ENCODE data around the gene CDCA4.
"Not testable (repeated sequence)": the region's sequence is repeated elsewhere in the genome, so short reads cannot be mapped to it uniquely, and the experiment has no call there.

Gene CDCA4

DNA sequence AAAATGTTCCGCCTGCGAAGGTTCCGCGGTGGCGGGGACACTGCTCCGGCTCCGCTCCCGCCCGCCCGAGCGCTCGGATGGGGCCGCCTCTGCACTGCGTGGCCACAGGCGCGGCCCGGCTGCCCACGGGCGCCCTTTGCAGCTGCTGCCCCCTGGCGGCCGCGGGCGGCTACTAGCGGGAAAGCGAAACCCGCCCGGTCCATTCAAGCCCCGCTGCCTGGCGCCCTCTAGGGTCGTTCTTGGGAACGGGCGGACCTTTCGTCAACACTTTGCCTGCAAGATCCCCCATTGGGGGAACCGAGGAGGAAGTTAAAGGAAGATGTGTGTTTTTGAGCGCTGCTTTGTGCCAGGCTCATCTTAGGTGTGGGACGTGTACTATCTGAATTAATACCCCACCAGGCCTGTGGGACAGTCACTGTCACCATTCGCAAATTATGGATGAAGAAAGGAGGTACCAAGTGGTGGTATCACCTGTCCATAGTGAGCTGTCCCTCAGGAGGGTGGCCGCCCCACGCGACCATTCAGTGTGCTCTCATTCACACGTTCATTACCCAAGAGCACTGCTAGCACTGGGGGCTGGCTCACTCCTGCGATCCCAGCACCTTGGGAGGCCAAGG lies 24.9 kb upstream of the CDCA4 start:
- TF ChIP-seq, protein P1, sequence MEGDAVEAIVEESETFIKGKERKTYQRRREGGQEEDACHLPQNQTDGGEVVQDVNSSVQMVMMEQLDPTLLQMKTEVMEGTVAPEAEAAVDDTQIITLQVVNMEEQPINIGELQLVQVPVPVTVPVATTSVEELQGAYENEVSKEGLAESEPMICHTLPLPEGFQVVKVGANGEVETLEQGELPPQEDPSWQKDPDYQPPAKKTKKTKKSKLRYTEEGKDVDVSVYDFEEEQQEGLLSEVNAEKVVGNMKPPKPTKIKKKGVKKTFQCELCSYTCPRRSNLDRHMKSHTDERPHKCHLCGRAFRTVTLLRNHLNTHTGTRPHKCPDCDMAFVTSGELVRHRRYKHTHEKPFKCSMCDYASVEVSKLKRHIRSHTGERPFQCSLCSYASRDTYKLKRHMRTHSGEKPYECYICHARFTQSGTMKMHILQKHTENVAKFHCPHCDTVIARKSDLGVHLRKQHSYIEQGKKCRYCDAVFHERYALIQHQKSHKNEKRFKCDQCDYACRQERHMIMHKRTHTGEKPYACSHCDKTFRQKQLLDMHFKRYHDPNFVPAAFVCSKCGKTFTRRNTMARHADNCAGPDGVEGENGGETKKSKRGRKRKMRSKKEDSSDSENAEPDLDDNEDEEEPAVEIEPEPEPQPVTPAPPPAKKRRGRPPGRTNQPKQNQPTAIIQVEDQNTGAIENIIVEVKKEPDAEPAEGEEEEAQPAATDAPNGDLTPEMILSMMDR (IDR thresholded peaks at IDR 0.05; ENCODE audit: extremely low read depth, insufficient read depth, missing control alignments), result peak; percentile 100
- DNase-seq (ENCODE audit: low spot score), result peak; percentile 96
- in situ Hi-C loops (cut with MboI; ENCODE audit: low pct_unique_long_range_greater_than_20kb, low sequenced_read_pairs, unreplicated experiment), result loop anchor here (25.0 kb wide), 1 partner anchor 284 kb away; the partner anchor contains the start of gene SIVA1

DNA sequence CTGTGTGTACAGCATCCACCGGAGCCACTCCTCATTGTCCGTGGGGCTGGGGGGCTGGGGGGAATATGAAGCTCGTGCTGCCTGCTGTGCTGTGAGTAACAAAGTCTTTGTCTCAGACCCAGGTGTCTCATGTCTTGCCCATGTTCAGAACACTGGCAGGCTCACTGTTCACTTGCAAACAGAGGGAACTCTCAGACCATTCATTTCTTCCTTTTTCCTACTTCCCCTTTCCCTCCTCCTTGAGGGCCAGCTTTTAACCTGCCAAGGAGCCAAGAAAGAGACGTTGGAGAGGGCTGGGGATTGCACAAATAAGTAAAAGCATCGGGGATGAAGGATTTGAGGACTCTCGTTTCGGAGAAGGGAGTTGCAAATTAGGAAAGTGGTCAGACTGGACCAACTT lies 22.8 kb upstream of the CDCA4 start:
- DNase-seq (ENCODE audit: low spot score), result no peak
- TF ChIP-seq, protein P1 (IDR thresholded peaks at IDR 0.05; ENCODE audit: extremely low read depth, insufficient read depth, missing control alignments), result no peak
- in situ Hi-C loops (cut with MboI; ENCODE audit: low pct_unique_long_range_greater_than_20kb, low sequenced_read_pairs, unreplicated experiment), result loop anchor here (5.0 to 25.0 kb wide), 2 partner anchors 61 to 281 kb away; partner anchors contain the start of gene SIVA1

DNA sequence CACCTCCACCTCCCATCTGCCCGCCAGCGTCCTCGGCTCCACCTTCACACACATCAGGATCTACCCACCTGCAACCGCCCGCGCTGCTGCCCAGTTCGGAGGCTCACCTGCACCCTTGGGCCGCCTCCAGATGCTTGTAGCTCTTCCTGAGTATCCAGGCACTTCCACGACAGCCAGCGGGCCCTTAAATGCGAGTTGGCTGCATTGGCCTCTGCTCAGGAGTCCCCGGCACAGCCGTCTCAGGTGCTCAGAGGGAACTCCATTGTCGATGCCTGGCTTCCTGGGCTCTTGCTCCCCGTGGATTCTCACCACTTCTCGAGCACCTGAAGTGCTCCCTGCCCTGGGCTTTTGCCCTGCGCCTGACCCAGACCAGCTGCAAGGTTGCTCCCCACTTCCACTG lies 21.9 kb upstream of the CDCA4 start:
- in situ Hi-C loops (cut with MboI; ENCODE audit: low pct_unique_long_range_greater_than_20kb, low sequenced_read_pairs, unreplicated experiment), result loop anchor here (5.0 to 25.0 kb wide), 2 partner anchors 61 to 281 kb away; partner anchors contain the start of gene SIVA1
- DNase-seq (ENCODE audit: low spot score), result no peak
- TF ChIP-seq, protein P1 (IDR thresholded peaks at IDR 0.05; ENCODE audit: extremely low read depth, insufficient read depth, missing control alignments), result no peak

DNA sequence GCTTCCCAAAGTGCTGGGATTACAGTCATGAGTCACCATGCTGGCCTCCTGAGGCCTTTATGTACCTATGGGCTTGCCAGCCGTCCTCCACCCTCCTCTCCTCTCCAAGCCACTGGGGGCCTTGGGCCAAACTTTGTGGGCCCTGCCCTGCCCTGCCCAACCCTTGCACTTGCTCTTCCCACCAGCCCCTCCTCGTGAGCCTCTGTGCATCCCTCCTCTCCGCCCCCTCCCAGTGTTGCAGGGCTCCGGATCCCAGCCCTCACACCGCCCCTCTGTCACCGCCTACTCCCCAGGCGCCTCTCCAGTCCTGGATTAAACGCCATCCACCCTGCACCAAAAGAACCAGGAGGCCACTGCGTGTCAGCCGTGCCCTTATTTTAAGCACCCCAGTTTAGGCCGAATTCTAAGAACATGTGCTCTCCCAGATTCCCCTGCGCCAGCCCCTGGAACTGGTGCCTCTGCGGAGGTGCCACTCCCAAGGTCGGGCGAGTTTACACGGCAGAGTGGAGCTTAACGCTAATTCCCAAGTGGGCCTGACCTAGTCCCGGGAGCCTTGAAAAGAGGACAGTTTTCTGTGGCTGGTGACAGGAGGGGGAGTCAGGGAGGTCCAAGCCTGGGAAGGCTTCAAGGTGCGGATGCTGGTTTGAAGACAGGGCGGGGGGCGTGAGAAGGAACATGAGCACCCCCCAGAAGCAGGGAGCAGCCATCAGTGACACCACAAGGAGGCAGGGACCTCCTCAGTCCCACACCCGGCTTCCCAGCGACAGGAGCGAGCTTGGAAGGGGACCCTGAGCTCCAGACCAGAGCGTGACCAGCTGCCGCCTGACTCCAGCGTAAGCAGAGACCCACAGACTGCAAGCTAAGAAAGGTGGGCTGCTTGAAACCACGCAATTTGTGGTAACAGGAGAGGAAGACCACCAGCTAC lies 21.2 kb upstream of the CDCA4 start:
- no peak for DNase-seq (ENCODE audit: low spot score)
- in situ Hi-C loops (cut with MboI; ENCODE audit: low pct_unique_long_range_greater_than_20kb, low sequenced_read_pairs, unreplicated experiment), result loop anchor here (5.0 to 25.0 kb wide), 2 partner anchors 60 to 280 kb away; partner anchors contain the start of gene SIVA1
- TF ChIP-seq, protein P1 (IDR thresholded peaks at IDR 0.05; ENCODE audit: extremely low read depth, insufficient read depth, missing control alignments), result no peak

DNA sequence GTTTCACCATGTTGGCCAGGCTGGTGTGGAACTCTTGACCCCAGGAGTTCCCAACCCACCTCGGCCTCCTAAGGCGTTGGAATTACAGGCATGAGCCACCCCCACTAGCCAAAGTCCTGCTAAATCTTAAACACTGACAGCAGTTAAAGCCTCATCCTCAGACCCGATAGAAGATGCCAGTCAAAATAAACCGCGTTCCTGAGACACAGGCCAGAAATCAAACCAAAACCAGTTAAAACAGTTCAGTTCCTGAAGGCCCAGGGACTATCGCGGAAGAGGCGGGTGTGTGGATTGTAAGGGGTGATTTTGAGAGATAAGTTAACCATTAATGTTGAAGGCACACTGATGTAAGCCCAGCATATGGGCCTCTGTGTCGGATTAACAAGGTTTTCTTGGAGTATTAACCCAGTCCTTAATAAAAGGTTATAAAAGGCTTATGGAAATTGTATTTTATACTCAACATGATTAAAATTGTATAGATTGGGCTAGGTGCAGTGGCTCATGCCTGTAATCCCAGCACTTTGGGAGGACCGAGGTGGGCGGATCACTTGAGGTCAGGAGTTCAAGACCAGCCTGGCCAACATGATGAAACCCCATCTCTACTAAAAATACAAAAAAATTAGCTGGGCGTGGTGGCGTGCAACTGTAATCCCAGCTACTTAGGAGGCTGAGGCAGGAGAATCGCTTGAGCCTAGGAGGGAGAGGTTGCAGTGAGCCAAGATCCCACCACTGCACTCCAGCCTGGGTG lies 18.7 kb upstream of the CDCA4 start:
- in situ Hi-C loops (cut with MboI; ENCODE audit: low pct_unique_long_range_greater_than_20kb, low sequenced_read_pairs, unreplicated experiment), result loop anchor here (5.0 to 25.0 kb wide), 2 partner anchors 57 to 277 kb away; partner anchors contain the start of gene SIVA1
- no peak for DNase-seq (ENCODE audit: low spot score)

DNA sequence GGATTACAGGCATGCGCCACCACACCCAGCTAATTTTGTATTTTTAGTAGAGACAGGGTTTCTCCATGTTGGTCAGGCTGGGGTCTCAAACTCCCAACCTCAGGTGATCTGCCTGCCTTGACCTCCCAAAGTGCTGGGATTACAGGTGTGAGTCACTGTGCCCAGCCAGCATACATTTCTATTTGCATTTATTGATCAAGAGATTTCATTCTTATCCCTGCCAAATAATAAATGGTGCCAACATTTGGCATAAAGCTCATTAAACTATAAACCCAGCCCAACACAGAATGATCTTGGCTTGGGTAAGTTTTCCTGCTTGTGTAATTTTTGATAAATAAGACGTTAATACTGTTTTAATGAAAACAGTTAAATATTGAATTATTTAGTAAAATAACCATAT lies 14.7 kb upstream of the CDCA4 start:
- DNase-seq (ENCODE audit: low spot score), result not testable (repeated sequence)
- in situ Hi-C loops (cut with MboI; ENCODE audit: low pct_unique_long_range_greater_than_20kb, low sequenced_read_pairs, unreplicated experiment), result loop anchor here (25.0 kb wide), 1 partner anchor 273 kb away; the partner anchor contains the start of gene SIVA1

More for the DNA sequence above, 18.7 kb upstream of the CDCA4 start:
- TF ChIP-seq, protein P1 (IDR thresholded peaks at IDR 0.05; ENCODE audit: extremely low read depth, insufficient read depth, missing control alignments), result no peak
